H9 (cell line): ENCODE measurements around the gene MYL1. TPM values are rescaled to one million over a fixed set of nuclear protein-coding genes. Genes with fewer than 3 reads are reported as not detected.

Experiments
- DNase-seq: peaks from one replicate; pipeline ENCODE4 v3.0.0-alpha.2; 2017
- H2AFZ ChIP-seq: one replicate; pipeline ENCODE4 v1.6.1; 2013; ENCODE audit warnings: mild to moderate bottlenecking, low read length, control low read depth, moderate library complexity
- H2AK5ac ChIP-seq: 2 replicates; pipeline ENCODE4 v1.6.1; 2013; ENCODE audit warnings: low read length, control low read depth, mixed read lengths; ENCODE audit not compliant: insufficient read length
- H2BK120ac ChIP-seq: one replicate; pipeline ENCODE4 v1.6.1; 2013; ENCODE audit warnings: low read depth, mild to moderate bottlenecking, low read length, control low read depth, inconsistent platforms; ENCODE audit not compliant: poor library complexity, severe bottlenecking
- H2BK12ac ChIP-seq: 2 replicates; pipeline ENCODE4 v1.6.1; 2013; ENCODE audit warnings: low read length, control low read depth, mixed read lengths, low read depth; ENCODE audit not compliant: insufficient read length
- H2BK15ac ChIP-seq: 2 replicates; pipeline ENCODE4 v1.6.1; 2013; ENCODE audit warnings: low read depth, low read length, control low read depth
- H2BK20ac ChIP-seq: one replicate; pipeline ENCODE4 v1.6.1; 2013; ENCODE audit warnings: low read depth, mild to moderate bottlenecking, low read length, control low read depth, inconsistent platforms; ENCODE audit not compliant: poor library complexity, severe bottlenecking
- H2BK5ac ChIP-seq: 2 replicates; pipeline ENCODE4 v1.6.1; 2013; ENCODE audit warnings: low read length, control low read depth, mixed read lengths; ENCODE audit not compliant: insufficient read length
- H3K14ac ChIP-seq: 2 replicates; pipeline ENCODE4 v1.6.1; 2013; ENCODE audit warnings: low read length, control low read depth; ENCODE audit not compliant: insufficient read depth
- H3K18ac ChIP-seq: 2 replicates; pipeline ENCODE4 v1.6.1; 2013; ENCODE audit warnings: low read depth, mild to moderate bottlenecking, mixed read lengths, low read length, control low read depth; ENCODE audit not compliant: insufficient read length
- H3K23ac ChIP-seq: 2 replicates; pipeline ENCODE4 v1.6.1; 2013; ENCODE audit warnings: low read length, control low read depth, mixed read lengths, low read depth; ENCODE audit not compliant: insufficient read length
- H3K23me2 ChIP-seq: 2 replicates; pipeline ENCODE4 v1.6.1; 2013; ENCODE audit warnings: low read depth, mild to moderate bottlenecking, mixed read lengths, low read length, control low read depth; ENCODE audit not compliant: insufficient read length, poor library complexity, severe bottlenecking
- H3K27ac ChIP-seq: 2 replicates; pipeline ENCODE4 v1.5.1; 2013; ENCODE audit warnings: low read length, control low read depth, mixed read lengths, low read depth; ENCODE audit not compliant: insufficient read length
- H3K27me3 ChIP-seq: 2 replicates; pipeline ENCODE4 v1.6.1; 2013; ENCODE audit warnings: low read length, control low read depth, inconsistent platforms; ENCODE audit not compliant: insufficient read depth
- H3K4ac ChIP-seq: 2 replicates; pipeline ENCODE4 v1.6.1; 2013; ENCODE audit warnings: low read depth, mild to moderate bottlenecking, control low read depth, inconsistent platforms, low read length, moderate library complexity
- H3K4me1 ChIP-seq: 2 replicates; pipeline ENCODE4 v1.6.1; 2013; ENCODE audit warnings: low read length, control low read depth, inconsistent platforms; ENCODE audit not compliant: insufficient read depth
- H3K4me2 ChIP-seq: 2 replicates; pipeline ENCODE4 v1.6.1; 2013; ENCODE audit warnings: low read length, control low read depth, mixed read lengths; ENCODE audit not compliant: insufficient read length, insufficient read depth
- H3K56ac ChIP-seq: 2 replicates; pipeline ENCODE4 v1.6.1; 2013; ENCODE audit warnings: low read depth, mild to moderate bottlenecking, mixed read lengths, low read length, control low read depth; ENCODE audit not compliant: insufficient read length
- H3K79me1 ChIP-seq: 2 replicates; pipeline ENCODE4 v1.6.1; 2013; ENCODE audit warnings: low read depth, mild to moderate bottlenecking, moderate library complexity, low read length, control low read depth, inconsistent platforms; ENCODE audit not compliant: insufficient read depth, poor library complexity, severe bottlenecking
- H3K79me2 ChIP-seq: 2 replicates; pipeline ENCODE4 v1.6.1; 2013; ENCODE audit warnings: low read length, control low read depth, inconsistent platforms; ENCODE audit not compliant: insufficient read depth
- H3K9ac ChIP-seq: 2 replicates; pipeline ENCODE4 v1.6.1; 2013; ENCODE audit warnings: low read length, control low read depth, mixed read lengths; ENCODE audit not compliant: insufficient read length; ENCODE audit errors: extremely low read depth
- H3K9me3 ChIP-seq: one replicate; pipeline ENCODE4 v1.6.1; 2013; ENCODE audit warnings: low read depth, low read length, inconsistent platforms; ENCODE audit not compliant: control insufficient read depth
- H3T11ph ChIP-seq: one replicate; pipeline ENCODE4 v1.6.1; 2013; ENCODE audit warnings: mild to moderate bottlenecking, low read length, control low read depth, inconsistent platforms
- H4K20me1 ChIP-seq: one replicate; pipeline ENCODE4 v1.6.1; 2013; ENCODE audit not compliant: control insufficient read depth, insufficient read length, insufficient read depth
- H4K5ac ChIP-seq: 2 replicates; pipeline ENCODE4 v1.6.1; 2013; ENCODE audit warnings: low read depth, mild to moderate bottlenecking, mixed read lengths, low read length, control low read depth; ENCODE audit not compliant: insufficient read length
- H4K8ac ChIP-seq: replicated peaks from 2 replicates; pipeline ENCODE4 v1.6.1; 2013; ENCODE audit warnings: low read length, control low read depth, mixed read lengths, low read depth; ENCODE audit not compliant: insufficient read length
- H4K91ac ChIP-seq: 2 replicates; pipeline ENCODE4 v1.6.1; 2013; ENCODE audit warnings: low read depth, mild to moderate bottlenecking, moderate library complexity, mixed read lengths, low read length, control low read depth; ENCODE audit not compliant: insufficient read length
- H3K27ac Mint-ChIP-seq, 3 experiments: 2 replicates in 2 of 3; 3 replicates in 1 of 3; pipeline ENCODE4 v1.8.0; 2020 to 2021; ENCODE audit warnings: mixed read lengths in 3 of 3, mild to moderate bottlenecking in 1 of 3, moderate library complexity in 1 of 3
- H3K27me3 Mint-ChIP-seq: 2 replicates; pipeline ENCODE4 v1.8.0; 2021; ENCODE audit warnings: low read depth, mild to moderate bottlenecking, moderate library complexity, mixed read lengths
- H3K36me3 Mint-ChIP-seq, 3 experiments: 2 replicates in 2 of 3; 3 replicates in 1 of 3; pipeline ENCODE4 v1.8.0; 2020 to 2021; ENCODE audit warnings: low read depth in 3 of 3, mixed read lengths in 3 of 3; ENCODE audit not compliant: insufficient read depth in 1 of 3
- H3K4me1 Mint-ChIP-seq, 2 experiments: 2 replicates each; pipeline ENCODE4 v1.8.0; 2020; ENCODE audit warnings: mixed read lengths in 2 of 2
- H3K4me3 Mint-ChIP-seq, 2 experiments: 2 replicates in 1 of 2; 3 replicates in 1 of 2; pipeline ENCODE4 v1.8.0; 2020 to 2021; ENCODE audit warnings: mild to moderate bottlenecking in 2 of 2, mixed read lengths in 2 of 2, moderate library complexity in 1 of 2
- H3K9me3 Mint-ChIP-seq, 2 experiments: 2 replicates in 1 of 2; 3 replicates in 1 of 2; pipeline ENCODE4 v1.8.0; 2020; ENCODE audit warnings: mild to moderate bottlenecking in 2 of 2, mixed read lengths in 2 of 2, moderate library complexity in 1 of 2
- WGBS: extraction: QIAGEN DNeasy Blood & Tissue Kit; methylation state at CpG from one replicate; pipeline ENCODE4 v1.1.7; 2013; ENCODE audit warnings: missing lambda C conversion rate, low lambda C conversion rate, mixed read lengths; ENCODE audit not compliant: insufficient read length; ENCODE audit errors: extremely low coverage; 5-methylcytosine and 5-hydroxymethylcytosine counted together
- total RNA-seq: library from RNA; stranded (reverse); gene quantifications from 2 replicates; pipeline ENCODE4 v1.2.1, GENCODE V29; 2021
- TF ChIP-seq, protein P1 (sequence below): fragments of 200-600 bp; sonication (generic); conservative IDR thresholded peaks from 3 replicates; pipeline ENCODE4 v1.8.0; 2021; ENCODE audit warnings: antibody characterized with exemption, mild to moderate bottlenecking

MYL1 gene
- total RNA-seq, 1 experiment from 2014 or later, result not detected

DNA sequence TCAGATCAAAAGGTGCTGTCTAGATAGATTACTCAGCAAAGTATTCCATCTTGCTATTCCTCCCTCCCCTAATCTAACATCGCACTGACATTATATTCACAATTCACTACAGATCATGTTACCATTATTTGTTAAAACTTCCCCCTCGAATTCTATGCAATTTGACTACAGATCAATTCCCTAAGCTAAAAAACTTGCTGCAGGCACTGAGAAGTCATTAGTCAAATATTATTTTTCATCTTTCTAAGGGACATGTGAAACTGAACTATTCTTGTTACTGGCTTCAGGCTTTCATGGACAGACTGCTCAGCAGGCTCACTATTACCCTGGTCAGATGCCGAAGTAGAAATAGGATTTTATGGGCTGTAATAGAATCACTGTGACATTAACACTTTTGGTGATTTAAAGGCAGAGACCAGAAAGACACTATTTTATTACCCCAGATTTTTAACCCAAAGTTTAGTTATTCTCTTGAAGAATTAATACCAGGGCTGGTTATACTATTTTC is 15.1 kb downstream of the MYL1 start:
- H3K27ac Mint-ChIP-seq, result no peak overlapping the region
- Histone ChIP-seq H2BK5ac (no peak overlapping the region), H3K23me2 (no peaks in the 10 kb centered on the region), H2AFZ (no peak overlapping the region), H3K4ac (no peak overlapping the region), H2BK15ac (no peak overlapping the region), H4K91ac (no peak overlapping the region), H2BK12ac (no peak overlapping the region), H3K23ac (no peak overlapping the region), H3K9me3 (no peaks in the 10 kb centered on the region), H3K79me1 (no peaks in the 10 kb centered on the region), H3K4me1 (no peaks in the 10 kb centered on the region), H3K79me2 (no peaks in the 10 kb centered on the region), H3K27me3 (no peaks in the 10 kb centered on the region), H2BK120ac (no peak overlapping the region), H3K18ac (no peak overlapping the region), H3T11ph (no peak overlapping the region), H3K14ac (no peak overlapping the region), H2BK20ac (no peak overlapping the region), H3K4me2 (no peak overlapping the region), H4K8ac (no peak overlapping the region), H3K9ac (no peak overlapping the region), H2AK5ac (no peak overlapping the region), H4K20me1 (no peaks in the 10 kb centered on the region), H4K5ac (no peak overlapping the region), H3K27ac (no peak overlapping the region), H3K56ac (no peak overlapping the region)
- TF ChIP-seq, protein P1, sequence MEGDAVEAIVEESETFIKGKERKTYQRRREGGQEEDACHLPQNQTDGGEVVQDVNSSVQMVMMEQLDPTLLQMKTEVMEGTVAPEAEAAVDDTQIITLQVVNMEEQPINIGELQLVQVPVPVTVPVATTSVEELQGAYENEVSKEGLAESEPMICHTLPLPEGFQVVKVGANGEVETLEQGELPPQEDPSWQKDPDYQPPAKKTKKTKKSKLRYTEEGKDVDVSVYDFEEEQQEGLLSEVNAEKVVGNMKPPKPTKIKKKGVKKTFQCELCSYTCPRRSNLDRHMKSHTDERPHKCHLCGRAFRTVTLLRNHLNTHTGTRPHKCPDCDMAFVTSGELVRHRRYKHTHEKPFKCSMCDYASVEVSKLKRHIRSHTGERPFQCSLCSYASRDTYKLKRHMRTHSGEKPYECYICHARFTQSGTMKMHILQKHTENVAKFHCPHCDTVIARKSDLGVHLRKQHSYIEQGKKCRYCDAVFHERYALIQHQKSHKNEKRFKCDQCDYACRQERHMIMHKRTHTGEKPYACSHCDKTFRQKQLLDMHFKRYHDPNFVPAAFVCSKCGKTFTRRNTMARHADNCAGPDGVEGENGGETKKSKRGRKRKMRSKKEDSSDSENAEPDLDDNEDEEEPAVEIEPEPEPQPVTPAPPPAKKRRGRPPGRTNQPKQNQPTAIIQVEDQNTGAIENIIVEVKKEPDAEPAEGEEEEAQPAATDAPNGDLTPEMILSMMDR, result no peak
- H3K4me3 Mint-ChIP-seq, result no peak overlapping the region
- no peaks in the 10 kb centered on the region for H3K36me3 Mint-ChIP-seq
- WGBS, result no CpG with 5 or more reads among the region's 3 CpGs
- no peaks in the 10 kb centered on the region; the same call in 1 of the 2 replicates for H3K27me3 Mint-ChIP-seq
- H3K4me1 Mint-ChIP-seq, result no peaks in the 10 kb centered on the region
- no peak for DNase-seq
- no peaks in the 10 kb centered on the region for H3K9me3 Mint-ChIP-seq
